ENCODE data around the gene DTX1. TPM values are rescaled to one million over a fixed set of nuclear protein-coding genes. Genes with fewer than 3 reads are reported as not detected.

DTX1 gene
- total and polyA plus RNA-seq, 4 donors = 1.3 to 4.9 (median 2.2) TPM

GRCh38 chr12:113099764-113100163 lies 43.2 kb downstream of the DTX1 start:
- TF ChIP-seq CTCF (IDR thresholded peaks at IDR 0.05; ENCODE audit: control extremely low read depth, extremely low read depth) = no peak
- Histone ChIP-seq H3K36me3 (ENCODE audit: control insufficient read depth in 4 of 4, insufficient read depth in 4 of 4, low read length in 4 of 4) (no peaks in the 10 kb centered on the region), H3K9ac (ENCODE audit: insufficient read depth in 1 of 2, low read length in 2 of 2) (no peak overlapping the region), H3K4me1 (ENCODE audit: control insufficient read depth in 5 of 5, insufficient read depth in 5 of 5, low read length in 5 of 5) (peaks cover 0 to 7% (median 0%) of the 10 kb centered on the region in 5 donors), H3K27ac (ENCODE audit: low read depth in 1 of 2, low read length in 1 of 2) (no peak overlapping the region), H3K4me3 (no peak overlapping the region), H3K9me3 (ENCODE audit: control insufficient read depth in 4 of 4, insufficient read depth in 3 of 4, low read length in 3 of 4) (no peaks in the 10 kb centered on the region), H3K27me3 (ENCODE audit: control insufficient read depth in 3 of 3, insufficient read depth in 3 of 3, low read length in 2 of 3) (no peaks in the 10 kb centered on the region)
- 74 to 81% methylated on average over 12 of the region's 12 CpGs for WGBS, 2 donors
- DNase-seq (no peak), ATAC-seq (ENCODE audit: insufficient read depth, low FRiP score) (no peak)

GRCh38 chr12:113101751-113102150 lies 45.2 kb downstream of the DTX1 start:
- Histone ChIP-seq H3K27me3 (ENCODE audit: control insufficient read depth in 3 of 3, insufficient read depth in 3 of 3, low read length in 2 of 3) (no peaks in the 10 kb centered on the region), H3K4me3 (no peak overlapping the region), H3K9ac (ENCODE audit: insufficient read depth in 1 of 2, low read length in 2 of 2) (no peak overlapping the region), H3K9me3 (ENCODE audit: control insufficient read depth in 4 of 4, insufficient read depth in 3 of 4, low read length in 3 of 4) (no peaks in the 10 kb centered on the region), H3K27ac (ENCODE audit: low read depth in 1 of 2, low read length in 1 of 2) (no peak overlapping the region), H3K4me1 (ENCODE audit: control insufficient read depth in 5 of 5, insufficient read depth in 5 of 5, low read length in 5 of 5) (peaks cover 0 to 7% (median 0%) of the 10 kb centered on the region in 5 donors), H3K36me3 (ENCODE audit: control insufficient read depth in 4 of 4, insufficient read depth in 4 of 4, low read length in 4 of 4) (no peaks in the 10 kb centered on the region)
- ATAC-seq (ENCODE audit: insufficient read depth, low FRiP score) (no peak), DNase-seq (peak in 1 of 3 donors; percentile 22)
- WGBS, 2 donors = 70 to 85% methylated on average over 10 of the region's 10 CpGs
- TF ChIP-seq CTCF (IDR thresholded peaks at IDR 0.05; ENCODE audit: control extremely low read depth, extremely low read depth) = no peak

GRCh38 chr12:113102811-113103210 lies 46.3 kb downstream of the DTX1 start:
- ATAC-seq (ENCODE audit: insufficient read depth, low FRiP score) (no peak), DNase-seq (no peak)
- Histone ChIP-seq H3K27ac (ENCODE audit: low read depth in 1 of 2, low read length in 1 of 2) (no peak overlapping the region), H3K27me3 (ENCODE audit: control insufficient read depth in 3 of 3, insufficient read depth in 3 of 3, low read length in 2 of 3) (no peaks in the 10 kb centered on the region), H3K4me1 (ENCODE audit: control insufficient read depth in 5 of 5, insufficient read depth in 5 of 5, low read length in 5 of 5) (peaks cover 0 to 6% (median 0%) of the 10 kb centered on the region in 5 donors), H3K9me3 (ENCODE audit: control insufficient read depth in 4 of 4, insufficient read depth in 3 of 4, low read length in 3 of 4) (no peaks in the 10 kb centered on the region), H3K9ac (ENCODE audit: insufficient read depth in 1 of 2, low read length in 2 of 2) (no peak overlapping the region), H3K36me3 (ENCODE audit: control insufficient read depth in 4 of 4, insufficient read depth in 4 of 4, low read length in 4 of 4) (no peaks in the 10 kb centered on the region), H3K4me3 (no peak overlapping the region)
- no peak for TF ChIP-seq CTCF (IDR thresholded peaks at IDR 0.05; ENCODE audit: control extremely low read depth, extremely low read depth)
- 85 to 89% methylated on average over 5 of the region's 5 CpGs for WGBS, 2 donors

Measured in lung (tissue), 12 donors.